SH-SY5Y (cell line): ENCODE results near the gene AIFM2.

ENCODE experiments used
- GATA2 ChIP-seq: IDR thresholded peaks from 2 replicates; pipeline ENCODE4 v1.6.1; 2011; ENCODE audit warnings: mild to moderate bottlenecking, low read depth, low read length
- GATA3 ChIP-seq: IDR thresholded peaks from 2 replicates; pipeline ENCODE4 v1.6.1; 2011; ENCODE audit warnings: low read depth, mild to moderate bottlenecking, low read length, moderate library complexity

AIFM2 gene

DNA sequence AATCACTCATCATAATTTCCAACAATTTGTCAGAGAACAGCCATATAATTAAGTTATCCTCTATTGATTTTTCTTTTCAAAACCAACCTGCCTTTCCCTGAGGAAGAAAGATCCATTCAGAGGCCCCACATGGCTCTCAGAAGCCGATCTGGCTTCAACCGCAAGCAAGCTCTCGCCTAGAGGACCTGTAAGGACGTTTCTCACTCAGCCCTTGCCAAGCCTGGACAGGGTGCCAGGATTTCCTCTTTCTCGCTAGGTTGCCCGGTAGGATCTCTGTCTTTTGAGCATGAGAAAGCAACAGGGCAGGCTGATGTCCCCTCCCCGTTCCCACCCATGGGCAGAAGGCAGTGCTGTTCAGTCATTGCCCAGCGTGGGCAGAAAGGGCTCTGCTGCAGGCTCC, 13.0 kb downstream of the AIFM2 start:
- no peak for TF ChIP-seq GATA3
- no peak for TF ChIP-seq GATA2

DNA sequence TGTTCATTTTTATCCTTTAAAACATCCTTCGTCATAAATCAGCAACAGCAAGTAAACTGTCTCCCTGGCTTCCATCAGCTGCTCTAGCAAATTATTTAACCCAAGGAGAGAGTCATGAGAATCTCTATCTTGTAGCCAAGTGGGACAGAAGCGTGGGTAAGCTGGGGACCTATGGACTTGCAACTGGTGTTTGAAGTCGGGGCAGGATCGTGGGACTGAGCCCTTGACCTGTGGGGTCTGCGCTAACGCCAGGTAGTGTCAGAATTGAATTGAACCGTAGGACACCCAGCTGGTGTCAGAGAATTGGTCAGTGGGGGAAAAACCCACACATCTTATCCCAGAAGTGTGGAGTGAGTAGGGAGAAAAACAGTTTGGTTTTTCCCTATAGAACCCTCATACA, 13.4 kb downstream of the AIFM2 start:
- TF ChIP-seq GATA2: no peak
- TF ChIP-seq GATA3: no peak

DNA sequence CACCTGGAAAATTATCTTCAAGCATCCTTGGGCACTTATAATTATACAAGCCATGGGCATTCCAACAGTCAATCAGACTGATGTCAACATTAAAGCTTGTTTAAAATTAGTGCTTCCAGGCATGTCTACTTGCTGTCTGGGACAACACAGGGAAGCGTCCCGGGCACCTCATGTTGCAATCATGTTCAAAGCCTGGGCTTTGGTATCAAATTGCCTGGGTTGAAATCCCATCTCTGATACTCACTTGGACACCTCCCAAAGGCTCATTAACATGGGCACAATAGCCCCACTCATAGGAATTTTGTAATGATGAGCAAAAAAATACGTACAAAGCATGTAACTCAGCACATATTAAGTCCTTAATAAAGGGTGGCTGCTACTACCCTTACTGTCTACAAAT, 14.4 kb downstream of the AIFM2 start:
- TF ChIP-seq GATA3: no peak
- TF ChIP-seq GATA2: no peak

DNA sequence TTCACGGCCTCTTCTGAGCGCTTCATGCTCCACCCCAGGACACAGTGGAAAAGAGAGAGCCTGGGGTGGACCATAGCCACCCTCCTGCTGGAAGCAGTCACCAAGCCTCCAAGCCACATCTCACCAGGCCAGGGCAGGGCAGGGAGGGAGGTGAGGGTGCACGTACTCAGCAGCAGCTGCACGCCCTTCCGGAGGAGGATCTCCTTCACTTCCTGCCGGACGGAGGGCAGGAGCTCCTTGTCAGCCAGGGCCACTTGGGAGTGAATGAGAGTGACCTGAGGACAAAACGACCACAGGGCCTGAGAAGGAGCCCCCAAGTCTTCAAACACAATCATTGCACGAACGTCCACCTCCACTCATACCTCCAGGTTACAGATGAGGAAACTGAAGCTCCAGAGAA, 15.0 kb downstream of the AIFM2 start:
- TF ChIP-seq GATA2 (no peak), GATA3 (no peak)

DNA sequence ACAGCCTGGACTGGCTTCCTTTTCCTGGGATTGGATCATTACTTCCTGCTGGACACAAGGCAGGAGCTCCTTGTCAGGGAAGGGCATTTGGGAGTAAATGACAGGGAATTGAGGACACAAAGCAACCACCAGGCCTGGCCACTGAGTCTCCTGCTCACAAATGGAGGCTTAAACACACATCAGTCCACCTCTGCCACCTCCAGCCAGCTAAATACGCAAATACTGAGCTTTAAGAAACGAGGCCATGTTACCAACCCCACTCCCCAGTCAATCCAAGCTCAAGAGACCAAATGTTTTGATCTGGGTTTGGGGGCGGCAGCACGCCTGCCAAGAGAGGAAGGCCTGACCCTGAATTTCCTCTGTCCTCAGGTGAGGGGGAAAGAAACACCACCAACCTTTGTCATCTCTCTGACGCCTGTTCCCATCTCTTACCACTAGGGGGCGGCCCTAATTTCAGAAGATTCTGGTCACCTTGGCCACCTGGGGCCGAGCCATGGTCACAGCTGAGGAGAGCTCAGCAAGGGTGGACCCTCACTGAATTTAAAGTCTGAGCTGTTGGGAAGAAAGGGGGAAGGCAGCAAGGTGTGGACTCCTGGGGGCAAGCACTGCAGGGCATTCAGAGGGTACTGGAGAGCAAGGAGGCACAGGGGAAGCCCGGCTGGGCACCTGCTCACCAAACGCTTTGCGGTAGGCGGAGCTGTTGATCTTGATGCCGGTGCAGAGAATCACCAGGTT, 16.5 kb downstream of the AIFM2 start:
- no peak for TF ChIP-seq GATA2
- no peak for TF ChIP-seq GATA3

DNA sequence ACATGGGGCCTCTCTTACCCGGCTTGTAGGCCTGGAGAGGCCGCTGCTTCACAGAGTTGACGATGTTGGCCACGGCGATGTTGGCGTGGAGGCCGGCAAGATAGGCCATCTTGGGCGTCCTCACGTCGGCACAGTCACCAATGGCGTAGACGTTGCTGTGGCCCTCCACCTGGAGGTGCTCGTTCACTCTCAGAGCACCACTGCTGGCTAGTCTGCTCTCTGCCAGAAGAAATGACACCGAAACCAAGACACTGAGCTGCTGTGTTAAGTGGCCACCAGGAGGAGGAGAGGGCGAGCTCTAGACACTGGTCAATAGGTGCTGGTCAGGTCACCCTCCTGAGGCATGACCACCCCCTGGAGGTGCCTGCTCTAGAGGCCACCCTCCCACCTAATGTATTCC, 17.7 kb downstream of the AIFM2 start:
- no peak for TF ChIP-seq GATA2
- TF ChIP-seq GATA3: no peak

DNA sequence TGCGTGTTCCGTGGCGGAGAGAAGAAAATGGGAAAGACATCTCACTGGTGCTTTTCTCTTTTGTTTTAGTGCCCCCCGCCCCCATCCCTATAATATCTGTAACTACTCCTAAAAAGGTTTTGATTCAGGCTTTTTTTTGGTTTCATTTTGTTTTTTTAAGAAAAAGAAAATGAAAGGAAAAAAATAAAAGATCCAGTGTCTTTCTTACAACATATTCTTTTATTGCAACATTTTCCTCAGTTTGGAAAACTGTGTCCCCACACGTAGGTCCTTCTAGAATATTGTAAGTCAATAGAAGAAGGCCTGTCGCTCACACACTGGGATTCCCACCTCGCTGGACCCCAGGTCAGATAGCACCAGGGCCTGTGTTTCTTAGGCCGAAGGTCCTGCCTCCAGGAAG, 20.6 kb downstream of the AIFM2 start:
- TF ChIP-seq GATA3 (no peak), GATA2 (no peak)

DNA sequence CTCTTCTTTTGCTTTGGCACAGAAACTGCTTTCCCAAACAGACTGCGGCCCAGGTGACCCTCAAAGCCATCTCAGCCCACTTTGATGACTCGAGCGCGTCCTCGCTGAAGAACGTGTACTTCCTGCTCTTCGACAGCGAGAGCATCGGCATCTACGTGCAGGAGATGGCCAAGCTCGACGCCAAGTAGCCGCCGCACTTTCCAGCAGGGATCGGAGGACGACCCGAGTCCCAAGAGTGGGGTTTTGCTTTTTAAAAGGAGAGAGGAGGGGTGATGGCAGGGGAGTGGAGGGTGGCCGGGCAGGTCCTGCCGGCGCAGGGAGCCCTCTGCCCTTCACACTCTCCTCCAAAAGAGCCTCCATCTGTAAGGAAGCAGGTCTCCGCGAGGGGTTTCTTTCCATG, 21.1 kb downstream of the AIFM2 start:
- TF ChIP-seq GATA2 (no peak), GATA3 (no peak)

DNA sequence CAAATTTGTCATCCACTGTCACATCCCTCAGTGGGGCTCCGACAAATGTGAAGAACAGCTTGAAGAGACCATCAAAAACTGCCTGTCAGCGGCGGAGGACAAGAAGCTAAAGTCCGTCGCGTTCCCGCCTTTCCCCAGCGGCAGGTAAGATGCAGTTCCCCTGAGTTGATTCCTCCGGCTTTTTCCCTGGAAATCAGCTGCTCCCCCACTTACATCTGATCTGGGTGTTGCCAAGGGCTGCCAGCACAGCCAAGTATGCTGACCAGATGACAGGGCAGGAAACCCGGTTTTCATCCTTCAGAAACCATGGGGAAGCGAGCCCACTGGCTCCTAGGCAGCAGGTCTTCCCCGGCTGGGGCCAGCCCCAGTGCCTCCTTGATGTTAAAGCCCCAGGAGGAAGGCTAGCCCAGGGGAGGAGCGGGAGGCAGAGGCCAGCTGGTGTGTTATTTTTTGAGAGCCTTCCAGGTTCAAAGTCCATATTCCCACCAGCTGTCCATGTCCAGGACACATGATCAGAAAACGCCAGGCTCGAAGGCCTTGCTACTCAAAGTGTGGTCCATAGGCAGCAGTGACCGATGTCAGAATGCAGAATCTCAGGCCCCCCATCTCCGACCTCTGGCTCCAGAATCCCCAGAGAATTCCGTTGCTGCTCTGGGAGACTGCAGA, 23.4 kb downstream of the AIFM2 start:
- TF ChIP-seq GATA3 (no peak), GATA2 (no peak)

DNA sequence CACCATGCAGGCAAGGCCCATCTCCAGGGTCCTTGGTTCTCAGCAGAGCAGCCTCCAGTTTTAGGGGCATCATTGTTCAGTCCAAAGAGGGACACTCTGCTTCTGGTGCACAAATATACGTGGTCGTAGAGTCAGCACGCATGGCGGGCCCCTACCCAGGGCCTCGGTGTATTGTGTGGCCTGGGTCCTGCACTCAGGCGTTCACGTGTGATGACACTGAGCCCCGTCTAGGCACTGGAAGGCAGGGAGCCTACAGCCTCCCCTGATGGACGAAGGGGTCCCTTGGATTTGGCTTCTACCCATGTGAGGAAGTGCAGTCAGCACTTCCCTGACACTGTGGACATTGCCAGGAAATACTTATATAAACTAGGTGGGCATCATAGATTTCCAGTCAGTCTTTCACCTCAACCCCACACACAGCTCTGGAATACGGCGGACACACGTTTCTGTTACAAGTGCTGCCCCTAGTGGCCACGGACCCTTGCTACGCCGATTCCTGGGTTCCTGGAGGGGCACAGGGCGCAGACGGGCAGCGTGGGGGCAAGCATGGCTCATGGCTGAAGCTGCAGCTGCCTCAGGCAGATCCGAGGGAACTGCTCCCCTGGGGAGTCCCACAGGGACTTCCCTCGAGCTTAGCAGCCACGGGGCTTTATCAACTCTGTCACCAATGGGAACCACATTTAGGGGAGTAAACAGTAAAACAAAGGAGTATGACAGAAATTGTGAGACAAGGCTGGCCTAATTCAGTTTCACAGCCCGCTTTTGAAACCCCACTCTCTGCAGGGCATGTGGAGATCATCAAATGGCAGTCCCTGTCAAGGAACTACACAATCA, 25.4 kb downstream of the AIFM2 start:
- no peak for TF ChIP-seq GATA3
- no peak for TF ChIP-seq GATA2

DNA sequence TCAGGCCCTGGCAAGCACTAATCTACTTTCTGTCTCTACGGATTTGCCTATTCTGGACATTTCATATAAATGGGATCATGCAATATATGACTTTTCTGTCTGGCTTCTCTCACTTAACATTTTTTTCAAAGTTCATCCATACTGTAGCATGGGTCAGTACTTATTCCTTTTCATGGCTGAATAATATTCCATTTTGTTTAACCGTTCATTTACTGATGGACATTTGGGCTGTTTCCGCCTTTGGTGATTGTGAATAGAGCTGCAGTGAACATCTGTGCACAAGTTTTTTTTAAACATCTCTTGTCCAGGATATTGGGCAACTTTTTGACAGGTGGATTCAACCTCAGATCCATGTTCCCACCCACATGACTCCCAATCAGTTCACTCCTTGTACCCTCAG, 31.0 kb downstream of the AIFM2 start:
- TF ChIP-seq GATA2: no peak
- TF ChIP-seq GATA3: no peak

DNA sequence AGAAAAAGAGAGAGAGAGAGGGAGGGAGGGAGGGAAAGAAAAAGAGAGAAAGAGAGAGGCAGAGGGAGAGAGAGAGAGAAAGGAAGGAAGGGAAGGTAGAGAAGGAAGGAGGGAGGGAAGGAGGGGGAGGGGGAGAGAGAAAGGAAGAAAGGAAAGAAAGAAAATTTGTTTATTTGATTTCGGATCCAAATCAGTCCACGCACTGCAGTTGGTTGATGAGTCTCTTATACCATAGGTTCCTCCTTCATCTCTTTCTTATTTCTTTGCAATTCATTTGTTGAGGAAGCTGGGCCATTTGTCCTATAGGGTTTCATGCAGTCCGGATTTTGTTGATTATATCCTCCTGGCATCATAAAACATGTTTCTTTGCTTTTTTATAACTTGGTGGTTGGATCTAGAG, 34.4 kb downstream of the AIFM2 start:
- TF ChIP-seq GATA3 (no peak), GATA2 (no peak)

DNA sequence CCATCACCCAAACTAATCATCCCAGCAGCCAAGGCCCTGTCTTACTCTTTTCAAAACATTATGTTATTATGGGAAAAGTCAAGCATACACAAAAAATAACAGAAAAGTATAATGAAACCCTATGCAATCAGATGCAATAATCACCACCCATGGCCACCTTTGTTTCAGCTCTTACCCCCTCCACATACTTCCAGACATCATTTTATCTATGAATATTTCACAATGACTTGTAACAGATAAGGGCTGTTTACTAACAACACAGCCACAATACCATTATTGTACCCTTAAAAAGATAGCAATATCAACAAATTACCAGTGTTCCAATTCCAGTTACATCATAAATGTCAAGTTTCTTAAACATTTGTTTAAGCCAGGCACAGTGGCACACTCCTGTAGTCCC, 35.2 kb downstream of the AIFM2 start:
- TF ChIP-seq GATA2: no peak
- TF ChIP-seq GATA3: no peak

DNA sequence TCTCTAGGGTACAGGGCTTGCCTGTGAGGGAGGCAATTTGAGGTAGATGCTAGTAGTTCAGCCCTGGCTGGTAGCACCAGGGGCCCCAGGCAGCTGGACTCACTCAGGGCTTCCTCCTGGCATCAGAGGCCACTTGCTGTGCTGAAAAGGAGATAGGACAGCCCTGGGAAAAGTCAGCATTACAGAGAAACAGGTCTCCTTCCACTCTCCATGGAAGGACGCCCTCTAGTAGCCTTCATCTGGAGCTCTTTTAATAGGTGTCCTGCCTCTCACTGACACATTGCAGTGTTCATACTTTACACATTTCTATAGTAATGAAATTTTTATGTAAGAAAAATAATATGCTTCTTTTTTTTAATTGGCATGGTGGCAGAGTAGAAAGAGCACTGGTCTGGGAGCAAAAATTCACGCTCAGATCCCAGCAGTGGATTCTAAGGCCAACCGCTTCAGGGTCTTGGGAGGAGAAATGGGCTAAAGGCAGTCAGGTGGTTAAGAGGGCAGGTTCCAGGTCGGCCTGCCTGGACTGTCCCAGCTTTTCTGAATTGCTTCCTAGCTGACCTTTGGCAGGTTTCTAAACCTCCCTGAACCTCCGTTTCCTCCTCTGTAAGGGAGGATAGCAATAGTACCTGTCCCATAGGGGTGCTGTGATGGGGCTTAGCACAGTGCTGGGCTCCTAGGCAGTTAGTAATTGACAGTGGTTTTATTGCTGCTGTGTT, 35.8 kb downstream of the AIFM2 start:
- TF ChIP-seq GATA3 (no peak), GATA2 (no peak)
